ENCODE measurements around the gene TOX4.
A peak's percentile ranks its signal among the peaks of the same experiment; 100 is the strongest.
"Not testable (repeated sequence)": the region's sequence is repeated elsewhere in the genome, so short reads cannot be mapped to it uniquely, and the experiment has no call there.

Gene TOX4

GRCh38 chr14:21528381-21529348, 51.7 kb downstream of the TOX4 start:
- in situ Hi-C loops (cut with MboI; ENCODE audit: low pct_unique_long_range_greater_than_20kb, low sequenced_read_pairs), result no loop called here

GRCh38 chr14:21529515-21529914, 52.5 kb downstream of the TOX4 start:
- in situ Hi-C loops (cut with MboI; ENCODE audit: low pct_unique_long_range_greater_than_20kb, low sequenced_read_pairs), result no loop called here
- DNase-seq, result no peak

More at GRCh38 chr14:21528381-21529348, 51.7 kb downstream of the TOX4 start:
- DNase-seq, result no peak

GRCh38 chr14:21533294-21533693, 56.3 kb downstream of the TOX4 start:
- in situ Hi-C loops (cut with MboI; ENCODE audit: low pct_unique_long_range_greater_than_20kb, low sequenced_read_pairs), result no loop called here

GRCh38 chr14:21534576-21534975, 57.6 kb downstream of the TOX4 start:
- DNase-seq, result peak; percentile 64
- in situ Hi-C loops (cut with MboI; ENCODE audit: low pct_unique_long_range_greater_than_20kb, low sequenced_read_pairs), result no loop called here

More at GRCh38 chr14:21533294-21533693, 56.3 kb downstream of the TOX4 start:
- no peak for DNase-seq

- in situ Hi-C loops (cut with MboI; ENCODE audit: low pct_unique_long_range_greater_than_20kb, low sequenced_read_pairs), result no loop called here
- DNase-seq, result no peak
Measured at GRCh38 chr14:21535545-21536417, 58.8 kb downstream of the TOX4 start.

- no peak for DNase-seq
- in situ Hi-C loops (cut with MboI; ENCODE audit: low pct_unique_long_range_greater_than_20kb, low sequenced_read_pairs), result no loop called here
Measured at GRCh38 chr14:21536418-21537089, 59.6 kb downstream of the TOX4 start.

GRCh38 chr14:21537090-21537424, 60.1 kb downstream of the TOX4 start:
- in situ Hi-C loops (cut with MboI; ENCODE audit: low pct_unique_long_range_greater_than_20kb, low sequenced_read_pairs), result no loop called here
- no peak for DNase-seq

GRCh38 chr14:21539189-21539940, 62.4 kb downstream of the TOX4 start:
- DNase-seq, result no peak
- in situ Hi-C loops (cut with MboI; ENCODE audit: low pct_unique_long_range_greater_than_20kb, low sequenced_read_pairs), result no loop called here

GRCh38 chr14:21541413-21542074, 64.5 kb downstream of the TOX4 start:
- in situ Hi-C loops (cut with MboI; ENCODE audit: low pct_unique_long_range_greater_than_20kb, low sequenced_read_pairs), result no loop called here
- no peak for DNase-seq

GRCh38 chr14:21543521-21543960, 66.5 kb downstream of the TOX4 start:
- no peak for DNase-seq
- in situ Hi-C loops (cut with MboI; ENCODE audit: low pct_unique_long_range_greater_than_20kb, low sequenced_read_pairs), result no loop called here

- in situ Hi-C loops (cut with MboI; ENCODE audit: low pct_unique_long_range_greater_than_20kb, low sequenced_read_pairs), result no loop called here
- no peak for DNase-seq
Measured at GRCh38 chr14:21543963-21544362, 67.0 kb downstream of the TOX4 start.

GRCh38 chr14:21544588-21544987, 67.6 kb downstream of the TOX4 start:
- DNase-seq; in situ Hi-C loops (cut with MboI; ENCODE audit: low pct_unique_long_range_greater_than_20kb, low sequenced_read_pairs): not testable (repeated sequence)
